ENCODE results near the gene IDUA.

Gene IDUA

GRCh38 chr4:1004557-1005485 is 18.0 kb downstream of the IDUA start:
- Histone ChIP-seq H3K9me3 (no peaks in the 10 kb centered on the region), H3K27me3 (peaks cover 7 to 86% of the 10 kb centered on the region in 2 donors), H3K27ac (no peak overlapping the region), H3K4me3 (no peak overlapping the region), H3K4me1 (peaks cover 0 to 31% (median 23%) of the 10 kb centered on the region in 4 donors), H3K36me3 (no peaks in the 10 kb centered on the region)
- intact Hi-C loops (cut with DNase I; ENCODE audit: low total_unique reads): no loop called here
- TF ChIP-seq, protein P1, sequence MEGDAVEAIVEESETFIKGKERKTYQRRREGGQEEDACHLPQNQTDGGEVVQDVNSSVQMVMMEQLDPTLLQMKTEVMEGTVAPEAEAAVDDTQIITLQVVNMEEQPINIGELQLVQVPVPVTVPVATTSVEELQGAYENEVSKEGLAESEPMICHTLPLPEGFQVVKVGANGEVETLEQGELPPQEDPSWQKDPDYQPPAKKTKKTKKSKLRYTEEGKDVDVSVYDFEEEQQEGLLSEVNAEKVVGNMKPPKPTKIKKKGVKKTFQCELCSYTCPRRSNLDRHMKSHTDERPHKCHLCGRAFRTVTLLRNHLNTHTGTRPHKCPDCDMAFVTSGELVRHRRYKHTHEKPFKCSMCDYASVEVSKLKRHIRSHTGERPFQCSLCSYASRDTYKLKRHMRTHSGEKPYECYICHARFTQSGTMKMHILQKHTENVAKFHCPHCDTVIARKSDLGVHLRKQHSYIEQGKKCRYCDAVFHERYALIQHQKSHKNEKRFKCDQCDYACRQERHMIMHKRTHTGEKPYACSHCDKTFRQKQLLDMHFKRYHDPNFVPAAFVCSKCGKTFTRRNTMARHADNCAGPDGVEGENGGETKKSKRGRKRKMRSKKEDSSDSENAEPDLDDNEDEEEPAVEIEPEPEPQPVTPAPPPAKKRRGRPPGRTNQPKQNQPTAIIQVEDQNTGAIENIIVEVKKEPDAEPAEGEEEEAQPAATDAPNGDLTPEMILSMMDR (IDR thresholded peaks at IDR 0.05): no peak
- no peak for DNase-seq

- TF ChIP-seq, protein P1 (IDR thresholded peaks at IDR 0.05): no peak
- peaks cover 7 to 66% of the 10 kb centered on the region in 2 donors for H3K27me3 ChIP-seq
- H3K4me3 ChIP-seq: no peak overlapping the region
- H3K9me3 ChIP-seq: no peaks in the 10 kb centered on the region
- intact Hi-C loops (cut with DNase I; ENCODE audit: low total_unique reads): no loop called here
- DNase-seq: no peak
- H3K27ac ChIP-seq: no peak overlapping the region
- peaks cover 0 to 43% (median 34%) of the 10 kb centered on the region in 4 donors for H3K4me1 ChIP-seq
- no peaks in the 10 kb centered on the region for H3K36me3 ChIP-seq
These were observed 20.0 kb downstream of the IDUA start for GRCh38 chr4:1006856-1007255.

DNA sequence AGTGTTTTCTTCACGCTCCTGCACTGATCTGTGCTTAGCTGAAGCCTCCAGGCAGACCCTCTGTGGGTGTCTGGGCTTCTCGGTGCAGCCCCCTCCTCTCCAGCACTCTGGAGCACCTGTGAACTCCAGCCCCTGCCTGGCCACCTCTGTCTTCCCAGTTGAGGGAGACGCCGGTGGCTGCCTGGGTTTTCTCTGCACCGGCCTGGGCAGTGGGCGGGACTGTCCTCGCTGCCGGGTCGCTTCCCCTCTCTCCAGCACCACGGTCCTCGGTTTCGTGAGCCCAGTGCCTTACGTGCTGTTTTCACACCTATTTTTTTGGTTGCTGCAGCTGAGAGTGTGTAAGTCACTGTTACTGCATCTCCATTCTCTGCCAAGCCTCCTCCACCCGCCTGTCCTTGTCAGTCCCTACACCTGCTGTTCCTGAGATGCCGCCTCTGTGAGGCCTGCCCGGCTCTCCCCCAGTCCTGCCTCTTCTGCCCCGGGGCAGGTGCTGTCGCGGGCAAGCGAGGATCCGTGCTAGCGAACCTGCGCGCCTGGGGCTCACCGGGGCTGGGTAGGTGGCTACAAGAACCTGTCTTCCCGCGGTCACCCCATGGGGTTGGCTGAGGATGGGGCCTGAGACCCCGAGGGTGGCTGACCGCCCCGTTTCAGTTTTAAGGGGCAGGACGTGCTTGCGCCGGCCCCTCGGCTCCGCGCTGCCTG is 22.1 kb downstream of the IDUA start:
- H3K4me3 ChIP-seq: peak overlapping the region; percentile 71 to 77
- TF ChIP-seq, protein P1 (IDR thresholded peaks at IDR 0.05): no peak

DNA sequence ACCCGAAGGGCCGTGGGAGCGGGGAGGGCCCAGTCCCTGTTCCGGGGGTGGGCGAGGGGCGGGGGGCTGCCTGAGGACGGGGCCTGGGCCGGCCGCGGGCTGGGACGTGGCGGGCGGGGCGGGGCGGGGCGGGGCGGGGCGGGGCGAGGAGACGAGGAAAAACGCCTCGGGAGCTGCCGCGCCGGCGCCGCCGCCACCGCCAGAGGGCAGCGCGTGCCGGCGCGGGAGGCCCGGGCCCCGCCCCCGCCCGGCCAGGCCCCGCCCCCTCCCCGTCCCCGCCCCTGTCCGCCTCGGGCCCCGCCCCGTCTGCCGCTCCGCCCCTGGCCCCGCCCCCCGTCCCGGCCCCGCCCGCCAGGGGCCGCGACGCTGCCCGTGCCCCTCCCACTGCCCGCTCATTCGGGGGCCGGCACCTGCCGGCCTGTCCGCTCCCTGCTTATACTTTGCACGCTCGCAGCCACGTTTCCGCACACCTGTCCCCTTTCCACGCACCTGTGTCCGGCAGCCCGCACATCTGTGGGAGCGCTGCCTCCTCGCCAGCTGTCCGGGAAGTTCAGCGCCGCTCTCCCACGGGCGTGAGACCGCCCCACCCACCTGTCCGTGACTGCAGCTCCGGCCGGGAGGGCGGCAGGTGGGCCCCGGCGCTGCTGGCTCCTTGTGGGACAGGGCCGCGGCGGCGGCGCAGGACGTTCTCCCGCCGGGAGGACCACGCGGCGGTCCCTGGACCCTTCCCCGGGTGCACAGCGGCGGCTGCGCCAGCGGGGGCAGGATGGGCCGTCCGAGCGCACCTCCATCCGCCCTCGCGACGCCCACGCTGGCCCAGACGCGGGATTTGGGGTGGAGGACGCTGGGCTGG is 22.9 kb downstream of the IDUA start:
- Histone ChIP-seq H3K4me1 (peaks cover 0 to 41% (median 32%) of the 10 kb centered on the region in 4 donors), H3K27ac (peak overlapping the region; percentile 69 to 84), H3K9me3 (no peaks in the 10 kb centered on the region), H3K4me3 (peak overlapping the region; percentile 71 to 77), H3K27me3 (peaks cover 0 to 37% of the 10 kb centered on the region in 2 donors), H3K36me3 (peaks cover 0 to 8% (median 0%) of the 10 kb centered on the region in 3 donors)
- peak; percentile 55 to 85 for DNase-seq
- intact Hi-C loops (cut with DNase I; ENCODE audit: low total_unique reads): loop anchor here (2.0 to 10.0 kb wide), 3 partner anchors 33 to 339 kb away; no protein-coding TSS in a partner anchor
- TF ChIP-seq, protein P1 (IDR thresholded peaks at IDR 0.05): peak; percentile 18 to 21

More for the DNA sequence above, 22.1 kb downstream of the IDUA start:
- Histone ChIP-seq H3K36me3 (peaks cover 0 to 8% (median 0%) of the 10 kb centered on the region in 3 donors), H3K27ac (peak overlapping the region; percentile 68 to 77), H3K9me3 (no peaks in the 10 kb centered on the region), H3K27me3 (peaks cover 0 to 45% of the 10 kb centered on the region in 2 donors), H3K4me1 (peaks cover 0 to 39% (median 30%) of the 10 kb centered on the region in 4 donors)
- intact Hi-C loops (cut with DNase I; ENCODE audit: low total_unique reads): no loop called here
- DNase-seq: peak; percentile 46 to 82

Data from tibial artery (tissue), 4 donors.